Hepatocyte (in vitro differentiated cells): ENCODE measurements around the gene IL17REL. TPM values are rescaled to one million over a fixed set of nuclear protein-coding genes. Genes with fewer than 3 reads are reported as not detected.

Experiments used
- DNase-seq: peaks from one replicate; pipeline ENCODE4 v3.0.0-alpha.2; 2016; ENCODE audit warnings: low spot score
- H2AFZ ChIP-seq: fragments of 200-600 bp; sonication (generic); 2 replicates; pipeline ENCODE4 v1.6.0; 2016; ENCODE audit warnings: antibody characterized with exemption, mild to moderate bottlenecking
- H3K27ac ChIP-seq: fragments of 200-600 bp; sonication (generic); 2 replicates; pipeline ENCODE4 v1.5.1; 2016; ENCODE audit warnings: mild to moderate bottlenecking
- H3K27me3 ChIP-seq: fragments of 200-600 bp; sonication (generic); 2 replicates; pipeline ENCODE4 v1.6.1; 2016
- H3K36me3 ChIP-seq: fragments of 200-600 bp; sonication (generic); replicated peaks from 2 replicates; pipeline ENCODE4 v1.5.1; 2016; ENCODE audit warnings: low read depth; ENCODE audit not compliant: insufficient read depth
- H3K4me1 ChIP-seq: fragments of 200-600 bp; sonication (generic); 2 replicates; pipeline ENCODE4 v1.5.1; 2016; ENCODE audit warnings: mild to moderate bottlenecking, moderate library complexity; ENCODE audit not compliant: insufficient read depth
- H3K4me2 ChIP-seq: fragments of 200-600 bp; sonication (generic); 2 replicates; pipeline ENCODE4 v1.6.0; 2016
- H3K4me3 ChIP-seq: fragments of 200-600 bp; sonication (generic); 2 replicates; pipeline ENCODE4 v1.5.1; 2016; ENCODE audit warnings: mild to moderate bottlenecking
- H3K79me2 ChIP-seq: fragments of 200-600 bp; sonication (generic); 2 replicates; pipeline ENCODE4 v1.6.0; 2017; ENCODE audit warnings: mild to moderate bottlenecking
- H3K9me2 ChIP-seq: fragments of 200-600 bp; sonication (generic); replicated peaks from 2 replicates; pipeline ENCODE4 v1.6.0; 2017; ENCODE audit warnings: mild to moderate bottlenecking; ENCODE audit not compliant: insufficient read depth
- H3K9me3 ChIP-seq: fragments of 200-600 bp; sonication (generic); 2 replicates; pipeline ENCODE4 v1.5.1; 2016; ENCODE audit warnings: low read depth, mild to moderate bottlenecking
- H4K20me1 ChIP-seq: fragments of 200-600 bp; sonication (generic); 2 replicates; pipeline ENCODE4 v1.6.0; 2016; ENCODE audit warnings: mild to moderate bottlenecking; ENCODE audit not compliant: insufficient read depth, poor library complexity, severe bottlenecking
- CTCF ChIP-seq: fragments of 200-600 bp; sonication (generic); IDR thresholded peaks from 2 replicates; pipeline ENCODE4 v1.5.1; 2016; ENCODE audit warnings: antibody characterized with exemption, mild to moderate bottlenecking; ENCODE audit not compliant: poor library complexity
- EZH2 ChIP-seq: fragments of 200-600 bp; sonication (generic); IDR thresholded peaks from 2 replicates; pipeline ENCODE4 v1.6.1; 2016; ENCODE audit warnings: antibody characterized with exemption, mild to moderate bottlenecking, borderline replicate concordance
- EZH2phosphoT487 ChIP-seq: fragments of 200-600 bp; sonication (generic); IDR thresholded peaks from one replicate; pipeline ENCODE4 v1.6.1; 2018; ENCODE audit warnings: antibody characterized with exemption, mild to moderate bottlenecking, low read depth, moderate library complexity; ENCODE audit not compliant: unreplicated experiment, severe bottlenecking
- WGBS: methylation state at CpG from one replicate; pipeline ENCODE4 v1.1.6; 2016; ENCODE audit warnings: low lambda C conversion rate; ENCODE audit errors: missing lambda C conversion rate; 5-methylcytosine and 5-hydroxymethylcytosine counted together
- polyA plus RNA-seq: library from polyadenylated mRNA; unstranded; fragments of >200 nt; fragmentation: Nextera tagmentation; extraction: Ambion mirVana; gene quantifications from 2 replicates; pipeline ENCODE4 v1.2.1, GENCODE V29; 2016
- total RNA-seq: library from RNA; depleted of rRNA; stranded (reverse); fragments of >200 nt; gene quantifications from 2 replicates; pipeline ENCODE4 v1.2.3, GENCODE V29; 2014

IL17REL gene
- total and polyA plus RNA-seq, 2 experiments from 2014 or later: not detected

- no peaks in the 10 kb centered on the region for H3K36me3 ChIP-seq
- TF ChIP-seq CTCF (no peak), EZH2 (no peak), EZH2phosphoT487 (no peak)
- H2AFZ ChIP-seq: no peak overlapping the region
- no peaks in the 10 kb centered on the region for H3K9me3 ChIP-seq
- peak overlapping the region; percentile 59 for H3K4me2 ChIP-seq
- 44% methylated on average over 2 of the region's 4 CpGs for WGBS
- DNase-seq: no peak
- H3K4me3 ChIP-seq: no peak overlapping the region
- no peaks in the 10 kb centered on the region for H3K27me3 ChIP-seq
- peak overlapping the region; percentile 100 for H3K27ac ChIP-seq
- no peaks in the 10 kb centered on the region for H3K9me2 ChIP-seq
- peaks cover 73% of the 10 kb centered on the region for H3K4me1 ChIP-seq
- no peaks in the 10 kb centered on the region for H4K20me1 ChIP-seq
- H3K79me2 ChIP-seq: no peaks in the 10 kb centered on the region
These were observed 60.9 kb downstream of the IL17REL start for GRCh38 chr22:49951678-49951985.

- no peaks in the 10 kb centered on the region for H3K36me3 ChIP-seq
- H3K4me3 ChIP-seq: no peak overlapping the region
- H3K4me1 ChIP-seq: peaks cover 77% of the 10 kb centered on the region
- no peaks in the 10 kb centered on the region for H3K79me2 ChIP-seq
- peak overlapping the region; percentile 100 for H3K27ac ChIP-seq
- 73% methylated on average over 17 of the region's 28 CpGs for WGBS
- no peaks in the 10 kb centered on the region for H3K9me3 ChIP-seq
- no peak overlapping the region for H2AFZ ChIP-seq
- H3K9me2 ChIP-seq: no peaks in the 10 kb centered on the region
- no peaks in the 10 kb centered on the region for H3K27me3 ChIP-seq
- no peaks in the 10 kb centered on the region for H4K20me1 ChIP-seq
- TF ChIP-seq EZH2: no peak
- TF ChIP-seq CTCF: no peak
- no peak for TF ChIP-seq EZH2phosphoT487
- H3K4me2 ChIP-seq: peak overlapping the region; percentile 59
- peak; percentile 88 for DNase-seq
These were observed 61.4 kb downstream of the IL17REL start for GRCh38 chr22:49951000-49951677.

- WGBS: 76% methylated on average over 13 of the region's 18 CpGs
These were observed 62.1 kb downstream of the IL17REL start for GRCh38 chr22:49950396-49950994.

More at GRCh38 chr22:49950396-49950994, 62.1 kb downstream of the IL17REL start:
- no peaks in the 10 kb centered on the region for H3K79me2 ChIP-seq
- H3K9me3 ChIP-seq: no peaks in the 10 kb centered on the region
- peak overlapping the region; percentile 100 for H3K27ac ChIP-seq
- no peaks in the 10 kb centered on the region for H3K27me3 ChIP-seq
- peak overlapping the region; percentile 56 for H3K4me2 ChIP-seq
- TF ChIP-seq EZH2 (no peak), CTCF (no peak), EZH2phosphoT487 (no peak)
- peaks cover 72% of the 10 kb centered on the region for H3K4me1 ChIP-seq
- no peaks in the 10 kb centered on the region for H3K36me3 ChIP-seq
- H4K20me1 ChIP-seq: no peaks in the 10 kb centered on the region
- H3K9me2 ChIP-seq: no peaks in the 10 kb centered on the region
- H2AFZ ChIP-seq: no peak overlapping the region
- DNase-seq: no peak
- no peak overlapping the region for H3K4me3 ChIP-seq
